IPS-NIHi11 (cell line): ENCODE results near the gene MALAT1.
"Not testable (repeated sequence)": the region's sequence is repeated elsewhere in the genome, so short reads cannot be mapped to it uniquely, and the experiment has no call there.

Experiments used
- DNase-seq: peaks from one replicate; pipeline ENCODE4 v3.0.0; 2012; ENCODE audit warnings: mixed read lengths, low spot score

Gene MALAT1

GRCh38 chr11:65498977-65499712 lies at the start of gene MALAT1:
TSS of gene MALAT1 (plus strand) at chr11:65499045.
- no peak for DNase-seq

GRCh38 chr11:65451301-65451700 lies 47.5 kb upstream of the MALAT1 start:
- DNase-seq = not testable (repeated sequence)

GRCh38 chr11:65452259-65452658 lies 46.6 kb upstream of the MALAT1 start:
- DNase-seq = not testable (repeated sequence)

GRCh38 chr11:65452806-65453490 lies 45.9 kb upstream of the MALAT1 start:
- DNase-seq = no peak

GRCh38 chr11:65454311-65454695 lies 44.5 kb upstream of the MALAT1 start:
- no peak for DNase-seq

GRCh38 chr11:65454696-65455456 lies 44.0 kb upstream of the MALAT1 start:
- DNase-seq = peak; percentile 100

- no peak for DNase-seq
Measured at GRCh38 chr11:65456418-65456817, 42.4 kb upstream of the MALAT1 start.

- DNase-seq = peak; percentile 68
Measured at GRCh38 chr11:65459552-65459951, 39.3 kb upstream of the MALAT1 start.

- not testable (repeated sequence) for DNase-seq
Measured at GRCh38 chr11:65465471-65465870, 33.4 kb upstream of the MALAT1 start.

- not testable (repeated sequence) for DNase-seq
Measured at GRCh38 chr11:65467306-65467705, 31.5 kb upstream of the MALAT1 start.

GRCh38 chr11:65468874-65469333 lies 29.9 kb upstream of the MALAT1 start:
- DNase-seq = peak; percentile 91

- no peak for DNase-seq
Measured at GRCh38 chr11:65470433-65471049, 28.3 kb upstream of the MALAT1 start.

- DNase-seq = no peak
Measured at GRCh38 chr11:65471447-65471891, 27.4 kb upstream of the MALAT1 start.

- DNase-seq = not testable (repeated sequence)
Measured at GRCh38 chr11:65472588-65473277, 26.1 kb upstream of the MALAT1 start.

GRCh38 chr11:65473278-65473860 lies 25.5 kb upstream of the MALAT1 start:
- no peak for DNase-seq

GRCh38 chr11:65474864-65475263 lies 24.0 kb upstream of the MALAT1 start:
- no peak for DNase-seq

GRCh38 chr11:65476632-65477148 lies 22.2 kb upstream of the MALAT1 start:
- no peak for DNase-seq

- peak; percentile 98 for DNase-seq
Measured at GRCh38 chr11:65477149-65477965, 21.5 kb upstream of the MALAT1 start.

GRCh38 chr11:65478388-65479183 lies 20.3 kb upstream of the MALAT1 start:
- DNase-seq = no peak
